Thyroid gland (tissue), 4 donors: ENCODE measurements around the gene NTF3.

Source experiments
- POLR2A ChIP-seq, 2 donors: fragments of 450-650 bp; IDR thresholded peaks; one replicate each; pipeline ENCODE4 v1.6.1; 2017; ENCODE audit warnings: antibody characterized with exemption in 2 of 2, mild to moderate bottlenecking in 2 of 2, moderate library complexity in 1 of 2
- TF ChIP-seq, protein P1 (sequence below), 6 experiments: fragments of 200-600 bp in 3 of 6; fragments of 450-650 bp in 3 of 6; sonication (generic) in 3 of 6; IDR thresholded peaks; one replicate each; pipeline ENCODE4 v1.5.1; 2016 to 2019; ENCODE audit warnings: antibody characterized with exemption in 6 of 6, mild to moderate bottlenecking in 2 of 6, inconsistent platforms in 1 of 6, moderate library complexity in 1 of 6

DNA sequence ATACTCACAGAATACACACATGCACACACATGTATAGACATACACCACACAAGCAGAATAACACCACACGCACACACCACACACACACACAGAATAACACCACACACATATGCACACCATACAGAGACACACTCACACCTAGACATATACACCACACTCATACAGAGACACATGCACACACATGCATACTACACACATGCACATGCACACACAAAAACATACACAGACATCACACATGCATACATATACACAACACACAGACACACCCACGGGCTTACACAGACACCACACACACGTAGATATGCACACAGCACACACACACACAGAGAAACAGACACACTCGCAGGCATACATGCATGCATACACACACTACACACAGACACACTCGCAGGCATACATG, 49.7 kb downstream of the NTF3 start:
- TF ChIP-seq, protein P1, sequence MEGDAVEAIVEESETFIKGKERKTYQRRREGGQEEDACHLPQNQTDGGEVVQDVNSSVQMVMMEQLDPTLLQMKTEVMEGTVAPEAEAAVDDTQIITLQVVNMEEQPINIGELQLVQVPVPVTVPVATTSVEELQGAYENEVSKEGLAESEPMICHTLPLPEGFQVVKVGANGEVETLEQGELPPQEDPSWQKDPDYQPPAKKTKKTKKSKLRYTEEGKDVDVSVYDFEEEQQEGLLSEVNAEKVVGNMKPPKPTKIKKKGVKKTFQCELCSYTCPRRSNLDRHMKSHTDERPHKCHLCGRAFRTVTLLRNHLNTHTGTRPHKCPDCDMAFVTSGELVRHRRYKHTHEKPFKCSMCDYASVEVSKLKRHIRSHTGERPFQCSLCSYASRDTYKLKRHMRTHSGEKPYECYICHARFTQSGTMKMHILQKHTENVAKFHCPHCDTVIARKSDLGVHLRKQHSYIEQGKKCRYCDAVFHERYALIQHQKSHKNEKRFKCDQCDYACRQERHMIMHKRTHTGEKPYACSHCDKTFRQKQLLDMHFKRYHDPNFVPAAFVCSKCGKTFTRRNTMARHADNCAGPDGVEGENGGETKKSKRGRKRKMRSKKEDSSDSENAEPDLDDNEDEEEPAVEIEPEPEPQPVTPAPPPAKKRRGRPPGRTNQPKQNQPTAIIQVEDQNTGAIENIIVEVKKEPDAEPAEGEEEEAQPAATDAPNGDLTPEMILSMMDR (IDR thresholded peaks at IDR 0.05), result no peak
- TF ChIP-seq POLR2A (IDR thresholded peaks at IDR 0.05), result no peak
